GM12892 (cell line): ENCODE measurements around the gene DHCR7.

Experiments
- DNase-seq: peaks from one replicate; pipeline ENCODE4 v3.0.0; 2011; ENCODE audit not compliant: insufficient read length
- FAIRE-seq: peaks from 2 replicates; lab custom pipeline; 2011; peaks lifted over from hg19 to GRCh38; lab: Jason Lieb, UNC
- POLR2A ChIP-seq: IDR thresholded peaks from 2 replicates; pipeline ENCODE4 v1.6.1; 2011; ENCODE audit warnings: low read depth, low read length, control low read depth
- POLR2AphosphoS5 ChIP-seq: IDR thresholded peaks from 2 replicates; pipeline ENCODE4 v1.6.1; 2011; ENCODE audit warnings: low read depth, low read length, control low read depth
- TAF1 ChIP-seq: IDR thresholded peaks from 2 replicates; pipeline ENCODE4 v1.6.1; 2011; ENCODE audit warnings: low read depth, mild to moderate bottlenecking, control low read depth, low read length, borderline replicate concordance

The DHCR7 gene

DNA sequence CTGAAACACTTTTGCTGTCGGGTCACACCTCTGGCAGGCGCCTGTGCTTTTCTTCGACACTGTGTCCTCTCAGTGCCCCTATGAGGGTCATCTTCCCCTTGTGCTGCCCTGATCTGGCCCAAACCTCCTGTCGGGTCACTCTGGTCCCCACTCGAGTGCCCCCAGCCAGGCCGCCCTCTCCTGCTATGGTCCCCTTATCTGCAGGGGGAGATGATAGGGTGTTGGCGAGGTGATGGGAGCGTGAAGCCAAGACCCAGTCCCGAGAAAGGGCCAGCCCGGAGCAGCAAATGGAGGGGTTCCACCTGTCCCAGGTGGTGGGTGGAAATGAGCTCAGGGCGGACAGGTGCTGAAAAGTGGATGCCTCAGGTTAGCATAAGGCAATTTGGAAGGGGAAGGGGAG is 14.5 kb upstream of the DHCR7 start:
- DNase-seq (no peak), FAIRE-seq (no peak)

DNA sequence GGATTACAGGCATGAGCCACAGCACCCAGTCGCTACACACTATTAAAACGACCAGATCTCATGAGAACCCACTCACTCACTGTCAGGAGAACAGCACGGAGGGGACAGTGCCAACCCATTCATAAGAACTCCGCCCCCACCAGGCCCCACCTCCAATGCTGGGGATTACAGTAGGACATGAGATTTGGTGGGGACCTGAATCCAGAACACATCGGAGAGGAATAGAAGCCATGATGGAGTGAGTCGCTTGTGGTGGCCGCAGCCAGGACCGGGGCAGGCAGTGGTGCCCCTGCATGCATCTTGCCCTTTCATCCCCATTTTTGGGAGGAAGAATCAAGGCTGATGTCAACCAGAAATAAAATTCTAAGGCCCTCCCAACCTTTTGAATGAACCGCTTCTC is 13.5 kb upstream of the DHCR7 start:
- TF ChIP-seq POLR2A: no peak
- no peak for TF ChIP-seq TAF1
- no peak for TF ChIP-seq POLR2AphosphoS5
- DNase-seq (no peak), FAIRE-seq (no peak)

More for the DNA sequence above, 14.5 kb upstream of the DHCR7 start:
- no peak for TF ChIP-seq TAF1
- TF ChIP-seq POLR2AphosphoS5: no peak
- TF ChIP-seq POLR2A: no peak

DNA sequence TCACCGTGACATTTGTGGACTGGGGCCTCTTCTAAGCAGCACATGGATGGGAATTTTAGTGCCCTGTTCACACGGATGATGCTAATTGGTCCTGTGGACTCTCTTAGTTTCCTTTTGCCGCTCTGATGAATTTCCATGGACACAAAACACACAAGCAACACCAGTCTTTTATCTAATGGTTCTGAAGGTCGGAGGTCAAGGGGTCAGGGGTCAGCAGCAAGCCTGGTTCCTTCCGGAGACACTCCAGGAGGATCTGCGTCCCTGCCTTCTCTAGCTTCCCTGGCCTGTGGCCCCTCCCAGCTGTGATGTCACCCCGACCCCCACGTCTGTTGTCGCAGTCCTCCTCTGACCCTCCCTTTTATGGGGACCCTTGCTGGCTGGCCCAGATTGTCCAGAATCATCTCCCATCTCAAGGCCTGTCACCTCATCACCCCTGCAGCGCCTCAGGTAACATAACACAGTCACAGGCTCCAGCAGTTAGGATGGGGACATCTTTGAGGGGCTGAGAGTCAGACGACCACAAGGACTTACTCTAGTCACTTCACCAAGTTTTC is 11.7 kb upstream of the DHCR7 start:
- FAIRE-seq (no peak), DNase-seq (no peak)
- TF ChIP-seq TAF1: no peak

DNA sequence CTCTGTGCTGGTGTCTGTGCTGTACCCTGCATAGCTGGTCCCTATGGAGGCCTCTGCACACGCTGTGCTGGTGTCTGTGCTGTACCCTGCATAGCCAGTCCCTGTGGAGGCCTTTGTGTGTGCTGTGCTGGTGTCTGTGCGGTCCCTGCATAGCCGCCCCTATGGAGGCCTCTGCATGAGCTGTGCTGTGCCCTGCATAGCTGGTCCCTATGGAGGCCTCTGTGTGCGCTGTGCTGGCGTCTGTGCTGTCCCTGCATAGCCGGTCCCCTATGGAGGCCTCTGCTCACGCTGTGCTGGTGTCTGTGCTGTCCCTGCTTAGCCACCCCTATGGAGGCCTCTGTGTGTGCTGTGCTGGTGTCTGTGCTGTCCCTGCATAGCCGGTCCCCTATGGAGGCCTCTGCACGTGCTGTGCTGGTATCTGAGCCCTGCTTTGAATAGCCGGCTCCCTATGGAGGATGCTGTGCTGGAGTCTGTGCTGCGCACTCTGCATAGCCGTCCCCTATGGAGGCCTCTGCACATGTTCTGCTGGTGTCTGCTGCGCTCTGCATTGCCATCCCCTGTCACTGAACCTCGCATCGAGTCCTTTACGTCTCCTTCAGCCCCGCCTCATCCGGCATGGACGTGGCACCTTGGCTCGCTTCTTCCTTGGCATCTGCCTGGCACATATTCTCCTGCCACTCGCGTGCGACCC is 11.0 kb upstream of the DHCR7 start:
- TF ChIP-seq TAF1 (no peak), POLR2A (0 out of 2 replicates have a peak, but pooled peaks have one; percentile 5), POLR2AphosphoS5 (no peak)
- FAIRE-seq: no peak
- DNase-seq: no peak

DNA sequence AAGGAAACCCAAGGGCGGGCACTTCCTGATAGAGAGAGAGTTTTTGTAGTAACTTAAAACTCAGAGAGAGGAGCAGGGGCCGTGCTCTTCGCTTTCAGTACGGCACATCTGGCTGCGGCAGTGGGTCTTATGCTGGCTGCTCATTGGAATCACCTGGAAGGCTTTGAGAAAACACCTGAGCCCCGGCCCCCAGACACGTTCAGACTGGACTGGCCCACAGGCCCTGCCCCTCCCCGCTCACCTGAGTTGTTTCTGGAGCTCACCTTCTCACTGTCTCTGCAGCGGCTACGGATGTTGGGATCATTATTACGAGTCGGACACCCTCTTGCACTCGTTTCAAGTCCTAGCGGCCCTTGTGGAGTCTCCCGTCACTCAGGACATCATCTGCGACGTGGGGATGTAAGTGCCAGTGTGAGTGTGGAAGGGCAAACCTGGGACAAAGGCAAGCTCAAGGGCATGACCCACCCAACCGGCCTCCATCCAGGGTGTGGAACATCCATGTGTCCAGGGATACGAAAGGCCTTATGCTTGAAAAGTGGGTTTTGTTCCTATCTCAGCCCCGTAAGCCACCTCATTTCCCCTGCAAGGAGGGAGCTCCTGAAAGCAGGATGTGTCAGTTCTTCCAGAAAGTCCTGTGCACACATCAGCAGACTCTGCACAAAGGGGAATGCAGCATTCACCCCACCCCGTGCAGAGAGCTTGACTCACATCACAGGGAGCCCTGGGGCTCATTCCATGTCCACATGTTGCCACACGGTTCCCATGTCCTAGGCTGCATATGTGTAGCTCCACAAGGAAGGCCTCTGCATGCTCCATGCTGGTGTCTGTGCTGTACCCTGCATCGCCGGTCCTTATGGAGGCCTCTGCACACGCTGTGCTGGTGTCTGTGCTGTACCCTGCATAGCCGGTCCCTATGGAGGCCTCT is 10.2 kb upstream of the DHCR7 start:
- TF ChIP-seq POLR2AphosphoS5 (no peak), TAF1 (no peak), POLR2A (no peak)
- DNase-seq (no peak), FAIRE-seq (no peak)

DNA sequence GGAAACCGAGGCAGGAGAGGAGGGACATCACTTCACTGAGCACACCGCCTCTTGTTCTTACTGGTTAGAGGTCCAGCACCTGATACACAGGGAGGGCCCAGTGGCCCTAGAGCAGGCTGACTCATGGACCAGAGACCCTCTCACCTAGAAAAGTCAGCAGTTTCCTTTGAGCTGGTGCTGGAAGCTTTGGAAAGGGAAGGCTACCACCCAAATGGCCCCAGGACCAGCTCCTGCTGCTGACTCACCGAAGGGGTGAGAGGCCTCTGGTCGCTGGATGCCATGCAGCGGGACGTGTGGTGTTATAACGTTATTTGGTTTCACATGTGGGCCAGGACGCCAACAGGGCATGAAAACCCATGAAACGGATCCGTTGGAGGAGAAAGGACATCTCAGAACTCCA is 8.6 kb upstream of the DHCR7 start:
- no peak for DNase-seq
- no peak for TF ChIP-seq POLR2A
- no peak for TF ChIP-seq POLR2AphosphoS5
- TF ChIP-seq TAF1: no peak
- FAIRE-seq: no peak

DNA sequence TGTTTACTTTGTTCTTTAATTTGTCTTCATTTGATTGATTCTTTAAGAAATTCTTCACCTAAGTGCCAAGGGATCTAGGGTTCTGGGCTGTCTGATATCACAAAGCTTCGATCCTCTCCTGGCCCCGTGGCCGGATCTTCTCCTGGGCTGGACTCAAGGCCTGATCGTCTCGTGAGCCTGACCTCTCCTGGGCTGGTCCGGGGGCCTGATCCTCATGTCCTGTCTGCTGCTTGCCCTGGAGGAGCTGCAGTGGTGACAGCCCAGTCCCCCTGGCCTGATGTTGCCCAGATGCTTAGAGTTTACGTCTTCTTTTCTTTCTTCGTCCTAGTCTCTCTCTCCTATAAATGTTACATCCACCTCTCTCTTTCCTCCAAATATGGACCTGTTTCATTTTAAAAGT is 8.1 kb upstream of the DHCR7 start:
- FAIRE-seq (no peak), DNase-seq (no peak)
- no peak for TF ChIP-seq POLR2A

DNA sequence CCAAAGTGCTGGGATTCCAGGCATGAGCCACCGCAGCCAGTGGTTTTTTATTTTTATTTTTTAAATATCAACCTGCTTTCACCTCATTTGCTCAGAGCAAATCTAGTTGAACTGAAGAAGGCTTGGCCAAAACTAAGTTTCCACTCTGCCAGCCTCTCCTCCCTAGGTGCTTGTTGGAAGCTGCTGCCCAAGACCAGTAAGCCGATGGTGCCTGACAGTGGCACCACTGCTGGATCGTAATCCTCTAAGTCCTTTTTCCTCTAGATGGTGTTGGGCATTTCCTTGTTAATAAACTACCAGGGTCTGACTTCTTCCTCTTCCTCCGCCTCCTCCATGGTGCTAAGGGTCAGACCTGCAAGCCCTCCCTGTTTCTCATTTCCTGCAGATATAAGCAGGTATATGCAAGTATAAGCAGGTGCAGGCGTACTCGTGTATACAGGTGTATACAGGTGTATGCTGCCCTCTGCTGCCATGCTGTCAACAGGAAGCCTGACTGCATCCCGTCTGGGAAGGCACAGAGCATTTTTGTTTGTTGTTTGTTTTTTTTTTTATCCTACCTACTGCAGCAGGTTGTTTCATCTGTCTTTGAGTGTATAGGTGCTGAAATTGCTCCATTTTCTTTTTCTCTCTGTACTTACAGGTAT is 6.4 kb upstream of the DHCR7 start:
- TF ChIP-seq POLR2AphosphoS5 (no peak), POLR2A (no peak), TAF1 (no peak)
- DNase-seq: no peak
- FAIRE-seq: peak; percentile 30

DNA sequence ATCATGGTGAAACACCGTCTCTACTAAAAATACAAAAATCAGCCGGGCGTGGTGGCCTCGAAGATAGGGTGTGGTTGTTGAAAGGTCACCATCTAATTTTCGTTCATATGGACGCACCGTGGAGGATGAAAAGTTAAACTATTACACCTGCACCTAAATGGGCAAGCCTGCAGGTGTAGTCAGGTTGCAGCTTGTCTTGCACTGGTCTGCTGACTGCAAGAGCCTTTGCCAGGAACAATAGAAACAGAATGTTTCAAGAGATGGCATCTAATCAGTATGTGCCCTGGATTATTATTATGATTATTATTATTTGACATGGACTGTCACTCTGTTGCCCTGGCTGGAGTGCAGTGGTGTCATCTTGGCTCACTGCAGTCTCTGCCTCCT is 5.7 kb upstream of the DHCR7 start:
- no peak for TF ChIP-seq POLR2AphosphoS5
- no peak for TF ChIP-seq TAF1
- no peak for TF ChIP-seq POLR2A
- FAIRE-seq: peak; percentile 53
- no peak for DNase-seq

DNA sequence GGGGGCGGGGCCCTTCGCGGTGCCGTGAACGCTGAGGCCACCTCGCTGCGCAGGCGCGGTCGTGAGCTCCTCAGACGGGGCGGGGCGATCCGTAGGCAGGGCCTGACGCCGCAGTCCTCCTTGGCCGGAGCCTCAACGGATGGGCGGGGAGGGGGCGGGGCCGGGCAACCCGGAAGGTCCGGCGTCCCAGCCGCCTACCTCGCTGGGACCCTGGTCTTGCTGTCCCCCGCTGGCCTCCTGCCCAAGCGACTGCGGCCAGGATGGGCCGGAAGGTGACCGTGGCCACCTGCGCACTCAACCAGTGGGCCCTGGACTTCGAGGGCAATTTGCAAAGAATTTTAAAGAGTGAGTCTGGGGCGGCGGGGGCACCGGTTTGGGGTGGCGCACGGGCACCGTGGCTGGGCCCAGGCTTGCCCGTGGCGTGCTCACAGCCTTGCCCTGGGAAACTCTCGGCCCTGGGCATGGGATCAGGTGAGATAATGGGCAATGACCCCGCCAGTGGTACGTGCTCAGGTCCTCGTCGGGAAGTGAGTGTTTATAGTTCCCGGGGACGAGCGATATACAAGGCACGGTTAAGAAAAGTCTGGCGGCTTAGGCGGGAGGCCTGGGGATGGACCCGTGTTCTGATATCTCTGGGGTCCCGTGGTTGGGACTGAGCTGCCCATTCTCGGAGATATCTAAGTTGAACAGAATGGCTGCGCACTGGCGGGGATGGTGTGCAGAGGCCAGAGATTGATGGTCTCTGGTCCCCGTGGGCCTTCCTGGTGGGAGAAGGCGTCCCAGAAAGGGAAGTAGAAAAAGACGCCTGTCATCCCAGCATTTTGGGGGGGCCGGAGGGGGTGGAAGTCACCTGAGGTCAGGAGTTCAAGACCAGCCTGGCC is 5.1 kb upstream of the DHCR7 start, which contains the start of gene NADSYN1:
NADSYN1 (plus strand) TSS at position 167 of the 881 bp plus-strand sequence; CDS start at position 261, 94 bp downstream.
- TF ChIP-seq POLR2AphosphoS5: peak; percentile 61
- 0 out of 2 replicates have a peak, but pooled peaks have one; percentile 14 for TF ChIP-seq TAF1
- TF ChIP-seq POLR2A: peak; percentile 73; the same call in 1 of the 2 replicates
- FAIRE-seq (peak; percentile 99), DNase-seq (peak; percentile 94)
